Endodermal cell (in vitro differentiated cells): ENCODE results near the gene HOXA5. TPM values are rescaled to one million over a fixed set of nuclear protein-coding genes. Genes with fewer than 3 reads are reported as not detected.

Experiments used
- DNase-seq: peaks from one replicate; pipeline ENCODE4 v3.0.0-alpha.2; 2017
- H3K27ac ChIP-seq: 2 replicates; pipeline ENCODE4 v1.5.1; 2013; ENCODE audit warnings: mild to moderate bottlenecking, low read depth, low read length, moderate library complexity
- H3K27me3 ChIP-seq: 2 replicates; pipeline ENCODE4 v1.6.1; 2013; ENCODE audit warnings: mild to moderate bottlenecking, low read length, moderate library complexity; ENCODE audit not compliant: insufficient read depth, control insufficient read depth, poor library complexity, severe bottlenecking
- H3K36me3 ChIP-seq: 2 replicates; pipeline ENCODE4 v1.7.0; 2013; ENCODE audit warnings: mild to moderate bottlenecking, low read length, moderate library complexity; ENCODE audit not compliant: control insufficient read depth, insufficient read depth
- H3K4me1 ChIP-seq: one replicate; pipeline ENCODE4 v1.7.0; 2013; ENCODE audit warnings: low read length; ENCODE audit not compliant: control insufficient read depth, insufficient read depth
- H3K4me3 ChIP-seq: 2 replicates; pipeline ENCODE4 v1.5.1; 2013; ENCODE audit warnings: mild to moderate bottlenecking, low read length, moderate library complexity
- H3K9ac ChIP-seq: 2 replicates; pipeline ENCODE4 v1.6.1; 2013; ENCODE audit warnings: mild to moderate bottlenecking, low read length, moderate library complexity; ENCODE audit not compliant: poor library complexity, severe bottlenecking; ENCODE audit errors: extremely low read depth
- H3K9me3 ChIP-seq: 2 replicates; pipeline ENCODE4 v1.6.1; 2013; ENCODE audit warnings: mild to moderate bottlenecking, low read length, moderate library complexity; ENCODE audit not compliant: control insufficient read depth
- H3K27ac Mint-ChIP-seq: 2 replicates; pipeline ENCODE4 v1.8.0; 2020; ENCODE audit warnings: mixed read lengths
- H3K27me3 Mint-ChIP-seq: 2 replicates; pipeline ENCODE4 v1.8.0; 2021; ENCODE audit warnings: mild to moderate bottlenecking, mixed read lengths; ENCODE audit not compliant: insufficient read depth
- H3K36me3 Mint-ChIP-seq: 2 replicates; pipeline ENCODE4 v1.8.0; 2020; ENCODE audit warnings: low read depth, mixed read lengths
- H3K4me1 Mint-ChIP-seq: 2 replicates; pipeline ENCODE4 v1.8.0; 2020; ENCODE audit warnings: mixed read lengths
- H3K4me3 Mint-ChIP-seq: 2 replicates; pipeline ENCODE4 v1.8.0; 2020; ENCODE audit warnings: mild to moderate bottlenecking, moderate library complexity, mixed read lengths
- H3K9me3 Mint-ChIP-seq: 2 replicates; pipeline ENCODE4 v1.8.0; 2020; ENCODE audit warnings: mild to moderate bottlenecking, mixed read lengths
- CTCF ChIP-seq: fragments of 200-600 bp; sonication (generic); conservative IDR thresholded peaks from 2 replicates; pipeline ENCODE4 v1.5.0; 2021; ENCODE audit warnings: antibody characterized with exemption, mild to moderate bottlenecking
- WGBS, 2 experiments: methylation state at CpG; one replicate each; pipeline versions ENCODE4 v1.1.5 to v1.1.7; 2013; ENCODE audit warnings: missing lambda C conversion rate in 2 of 2, mixed read lengths in 1 of 2; ENCODE audit not compliant: insufficient coverage in 1 of 2, insufficient read length in 1 of 2; 5-methylcytosine and 5-hydroxymethylcytosine counted together
- microRNA-seq: library from miRNA; unstranded; fragments of <30 nt; microRNA quantifications from one replicate; pipeline ENCODE4 v1.2.0, GENCODE V29; 2020; ENCODE audit warnings: borderline microRNAs expressed
- total RNA-seq, 2 donors: library from RNA; stranded (reverse); fragmentation: NEBNext Ultra II Directional in 1 of 2; extraction: Animal tissue kit (Norgen Biotek cat#: 25700) in 1 of 2; gene quantifications; 2 replicates in 1 of 2; 3 replicates in 1 of 2; pipeline ENCODE4 v1.2.1, GENCODE V29; 2021

Gene HOXA5
- total RNA-seq, 2 donors from 2014 or later = not detected

- Mint-ChIP-seq H3K4me3 (no peak overlapping the region), H3K27ac (no peak overlapping the region), H3K27me3 (peaks cover 99% of the 10 kb centered on the region), H3K36me3 (no peaks in the 10 kb centered on the region), H3K4me1 (peaks cover 26% of the 10 kb centered on the region), H3K9me3 (peaks cover 13% of the 10 kb centered on the region)
- WGBS, 2 experiments = 1 to 8% methylated on average over 2 to 3 of the region's 3 CpGs
- H3K9ac ChIP-seq = no peak overlapping the region
- DNase-seq = no peak
- no peaks in the 10 kb centered on the region for H3K9me3 ChIP-seq
- no peak overlapping the region for H3K4me3 ChIP-seq
- no peak for TF ChIP-seq CTCF
- no peaks in the 10 kb centered on the region for H3K36me3 ChIP-seq
- no peaks in the 10 kb centered on the region for H3K4me1 ChIP-seq
- H3K27me3 ChIP-seq = peaks cover 97% of the 10 kb centered on the region
- no peak overlapping the region for H3K27ac ChIP-seq
Measured at GRCh38 chr7:27091105-27091504, 52.4 kb downstream of the HOXA5 start.

Small RNA genes lying within 50 kb of the gene (microRNA-seq; reads per million reads assigned to microRNA genes)
- gene MIR196B = 4.7 reads per million, percentile 30 among the genes with 10 or more reads in this experiment

Other genes with a start within 250 kb of the HOXA5 start
- gene HOXA1, start 47.7 kb downstream of the HOXA5 start, total RNA-seq = not detected
- not detected for gene HOXA2, start 41.0 kb downstream of the HOXA5 start, total RNA-seq
- gene HOXA4, start 12.9 kb downstream of the HOXA5 start, total RNA-seq = not detected
- gene HOXA6, start 4.1 kb upstream of the HOXA5 start, total RNA-seq = not detected
- gene HOXA3, start 8.9 kb upstream of the HOXA5 start, total RNA-seq = not detected
- gene HOXA7, start 13.0 kb upstream of the HOXA5 start, total RNA-seq = not detected
- not detected for gene HOXA9, start 21.9 kb upstream of the HOXA5 start, total RNA-seq
- not detected for gene HOXA10, start 30.6 kb upstream of the HOXA5 start, total RNA-seq
- gene HOXA11, start 41.6 kb upstream of the HOXA5 start, total RNA-seq = not detected
- not detected for gene HOXA13, start 56.4 kb upstream of the HOXA5 start, total RNA-seq
- gene EVX1, start 99.1 kb upstream of the HOXA5 start, total RNA-seq = 10 to 100 TPM in 1 of 2 donors, 1 to 10 TPM in 1; 4.9 to 10.7 TPM